Caco-2 (cell line): Measurements from ENCODE around the gene CPA4. TPM values are rescaled to one million over a fixed set of nuclear protein-coding genes. Genes with fewer than 3 reads are reported as not detected.

Source experiments
- BruUV-seq: library from RNA; stranded (reverse); fragments of 400-500 nt; replicated peaks from 2 replicates; lab custom pipeline; 2021; lab: Mats Ljungman, UMichigan
- CTCF ChIA-PET: fragments of 300-600 bp; sonication (Branson Sonifier 250); formaldehyde crosslinking; loops from one replicate; lab custom pipeline; 2022; ENCODE audit warnings: antibody characterized with exemption; lab: Charles Lee
- POLR2A ChIA-PET: fragments of 300-600 bp; sonication (Branson Sonifier 250); formaldehyde crosslinking; loops from one replicate; lab custom pipeline; 2022; ENCODE audit warnings: antibody characterized with exemption; lab: Charles Lee
- DNase-seq, 2 experiments: peaks; one replicate each; pipeline versions ENCODE4 v3.0.0 to v3.0.0-alpha.2; 2020 to 2022
- H3K27me3 ChIP-seq: replicated peaks from 2 replicates; pipeline ENCODE4 v1.6.0; 2011; ENCODE audit warnings: low read length; ENCODE audit not compliant: control insufficient read depth, insufficient read depth
- H3K36me3 ChIP-seq: 2 replicates; pipeline ENCODE4 v1.5.1; 2011; ENCODE audit warnings: low read length; ENCODE audit not compliant: control insufficient read depth, insufficient read depth
- H3K4me1 ChIP-seq: fragments of 250-450 bp; sonication (Bioruptor Pico); 2 replicates; pipeline ENCODE4 v1.5.1; 2020; ENCODE audit warnings: mild to moderate bottlenecking
- H3K4me3 ChIP-seq: 2 replicates; pipeline ENCODE4 v1.5.1; 2011; ENCODE audit warnings: low read depth, mild to moderate bottlenecking, control low read depth, low read length
- H3K9me3 ChIP-seq: fragments of 250-450 bp; sonication (Bioruptor Pico); 2 replicates; pipeline ENCODE4 v1.5.1; 2020; ENCODE audit warnings: mild to moderate bottlenecking, moderate library complexity
- H3K27ac Mint-ChIP-seq: one replicate; pipeline ENCODE4 v1.8.0; 2022; ENCODE audit warnings: mixed read lengths; ENCODE audit not compliant: unreplicated experiment
- H3K27me3 Mint-ChIP-seq: one replicate; pipeline ENCODE4 v1.8.0; 2022; ENCODE audit warnings: mixed read lengths; ENCODE audit not compliant: insufficient read depth, unreplicated experiment
- H3K36me3 Mint-ChIP-seq: one replicate; pipeline ENCODE4 v1.8.0; 2022; ENCODE audit warnings: mild to moderate bottlenecking, mixed read lengths; ENCODE audit not compliant: insufficient read depth, unreplicated experiment
- H3K4me1 Mint-ChIP-seq: one replicate; pipeline ENCODE4 v1.8.0; 2022; ENCODE audit warnings: low read depth, mixed read lengths; ENCODE audit not compliant: unreplicated experiment
- H3K4me3 Mint-ChIP-seq: one replicate; pipeline ENCODE4 v1.8.0; 2022; ENCODE audit warnings: mild to moderate bottlenecking, moderate library complexity, mixed read lengths; ENCODE audit not compliant: unreplicated experiment
- H3K9me3 Mint-ChIP-seq: one replicate; pipeline ENCODE4 v1.8.0; 2022; ENCODE audit warnings: mixed read lengths; ENCODE audit not compliant: unreplicated experiment
- CTCF ChIP-seq, 2 experiments: fragments of 200-600 bp in 1 of 2; IDR thresholded peaks; 1 replicate in 1 of 2; 2 replicates in 1 of 2; pipeline versions ENCODE4 v1.5.1 to v1.8.0; 2011 to 2022; ENCODE audit warnings: antibody characterized with exemption in 1 of 2, control low read depth in 1 of 2, inconsistent platforms in 1 of 2, low read depth in 1 of 2, low read length in 1 of 2, mild to moderate bottlenecking in 1 of 2, moderate library complexity in 1 of 2; ENCODE audit not compliant: insufficient read depth in 1 of 2, severe bottlenecking in 1 of 2, unreplicated experiment in 1 of 2
- intact Hi-C: fragments of 100-400 bp; cut with micrococcal nuclease; formaldehyde crosslinking; loops from one replicate; pipeline ENCODE4 v1.10.0; 2022; ENCODE audit not compliant: unreplicated experiment
- total RNA-seq: library from RNA; stranded (reverse); gene quantifications from 2 replicates; pipeline ENCODE4 v1.2.3, GENCODE V29; 2022

CPA4 gene
- total RNA-seq, 1 experiment from 2014 or later = 0.59 TPM

GRCh38 chr7:130293521-130293920, 560 bp downstream of the CPA4 start:
- H3K4me3 Mint-ChIP-seq = no peak overlapping the region
- CTCF ChIA-PET = interaction anchor here (0.6 kb wide), 1 partner anchor 127 kb away, joined by 6 read pairs; no protein-coding TSS in a partner anchor

GRCh38 chr7:130294314-130294713, 1.4 kb downstream of the CPA4 start:
- no peaks in the 10 kb centered on the region for H3K9me3 ChIP-seq
- BruUV-seq = no TSS peak
- Mint-ChIP-seq H3K27ac (no peak overlapping the region), H3K9me3 (peaks cover 9% of the 10 kb centered on the region), H3K27me3 (no peaks in the 10 kb centered on the region), H3K4me3 (no peak overlapping the region), H3K4me1 (no peaks in the 10 kb centered on the region), H3K36me3 (no peaks in the 10 kb centered on the region)
- no peak overlapping the region for H3K4me3 ChIP-seq
- no peak for TF ChIP-seq CTCF (IDR thresholded peaks at IDR 0.05; ENCODE audit: insufficient read depth in 1 of 2, low read depth in 1 of 2, low read length in 1 of 2, severe bottlenecking in 1 of 2, unreplicated experiment in 1 of 2)
- H3K27me3 ChIP-seq = no peaks in the 10 kb centered on the region
- intact Hi-C loops = no loop called here
- CTCF ChIA-PET = no interaction called here
- no peaks in the 10 kb centered on the region for H3K4me1 ChIP-seq
- POLR2A ChIA-PET = no interaction called here
- DNase-seq = no peak
- no peaks in the 10 kb centered on the region for H3K36me3 ChIP-seq

More at GRCh38 chr7:130293521-130293920, 560 bp downstream of the CPA4 start:
- BruUV-seq = no TSS peak
- Histone ChIP-seq H3K9me3 (no peaks in the 10 kb centered on the region), H3K36me3 (no peaks in the 10 kb centered on the region), H3K4me3 (no peak overlapping the region), H3K27me3 (no peaks in the 10 kb centered on the region), H3K4me1 (no peaks in the 10 kb centered on the region)
- no peak for DNase-seq
- no peaks in the 10 kb centered on the region for H3K27me3 Mint-ChIP-seq
- no peak for TF ChIP-seq CTCF (IDR thresholded peaks at IDR 0.05; ENCODE audit: insufficient read depth in 1 of 2, low read depth in 1 of 2, low read length in 1 of 2, severe bottlenecking in 1 of 2, unreplicated experiment in 1 of 2)
- intact Hi-C loops = no loop called here
- H3K4me1 Mint-ChIP-seq = peaks cover 6% of the 10 kb centered on the region
- peaks cover 9% of the 10 kb centered on the region for H3K9me3 Mint-ChIP-seq
- POLR2A ChIA-PET = no interaction called here
- H3K36me3 Mint-ChIP-seq = peaks cover 5% of the 10 kb centered on the region
- no peak overlapping the region for H3K27ac Mint-ChIP-seq

DNA sequence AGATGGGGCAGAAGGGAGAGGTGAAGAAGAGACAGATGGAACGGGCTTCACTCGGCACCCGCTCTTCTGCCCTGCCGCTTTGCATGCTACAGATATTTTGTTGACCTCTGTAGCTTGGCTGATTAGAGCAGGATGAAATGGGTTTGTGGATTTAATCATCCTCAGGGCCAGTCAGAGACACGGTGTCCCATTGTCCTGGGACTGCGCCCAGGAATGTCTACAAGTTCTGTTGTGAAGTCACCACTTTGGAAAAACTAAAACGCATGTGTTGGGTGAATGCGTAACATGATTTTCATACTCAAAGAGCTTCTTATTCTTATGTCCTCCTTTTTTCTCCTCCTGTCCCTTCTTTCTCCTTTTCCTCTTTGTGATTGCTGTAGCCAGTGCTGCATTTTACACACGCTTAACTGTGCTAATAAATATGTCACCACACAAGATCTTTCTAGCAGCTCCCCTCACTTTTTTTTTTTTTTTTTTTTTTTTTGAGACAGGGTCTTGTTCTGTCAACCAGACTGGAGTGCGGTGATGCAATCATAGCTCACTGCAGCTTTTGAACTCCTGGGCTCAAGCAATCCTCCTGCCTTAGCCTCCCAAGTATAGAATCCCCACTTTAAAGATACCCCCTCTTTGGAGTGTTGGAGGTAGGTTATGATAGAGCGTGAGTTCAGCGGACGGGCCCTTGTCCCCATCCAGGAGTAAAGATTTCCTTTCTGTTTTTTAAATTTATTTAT, 3.4 kb downstream of the CPA4 start:
- no peaks in the 10 kb centered on the region for H3K27me3 ChIP-seq
- no peaks in the 10 kb centered on the region for H3K36me3 Mint-ChIP-seq
- no peak for TF ChIP-seq CTCF (IDR thresholded peaks at IDR 0.05; ENCODE audit: insufficient read depth in 1 of 2, low read depth in 1 of 2, low read length in 1 of 2, severe bottlenecking in 1 of 2, unreplicated experiment in 1 of 2)

More for the DNA sequence above, 3.4 kb downstream of the CPA4 start:
- Histone ChIP-seq H3K4me3 (no peak overlapping the region), H3K4me1 (no peaks in the 10 kb centered on the region), H3K36me3 (no peaks in the 10 kb centered on the region), H3K9me3 (no peaks in the 10 kb centered on the region)
- BruUV-seq = no TSS peak
- ChIA-PET POLR2A (interaction anchor here (0.6 kb wide), 1 partner anchor 193 kb away, joined by 3 read pairs; no protein-coding TSS in a partner anchor), CTCF (interaction anchor here (0.6 kb wide), 1 partner anchor 58 kb away, joined by 3 read pairs; no protein-coding TSS in a partner anchor)
- DNase-seq = no peak
- intact Hi-C loops = no loop called here
- H3K27me3 Mint-ChIP-seq = no peaks in the 10 kb centered on the region
- H3K9me3 Mint-ChIP-seq = peaks cover 9% of the 10 kb centered on the region
- no peak overlapping the region for H3K4me3 Mint-ChIP-seq
- H3K27ac Mint-ChIP-seq = no peak overlapping the region
- no peaks in the 10 kb centered on the region for H3K4me1 Mint-ChIP-seq
